Measurements from ENCODE around the gene FOXF2.
A peak's percentile ranks its signal among the peaks of the same experiment; 100 is the strongest.

Gene FOXF2

DNA sequence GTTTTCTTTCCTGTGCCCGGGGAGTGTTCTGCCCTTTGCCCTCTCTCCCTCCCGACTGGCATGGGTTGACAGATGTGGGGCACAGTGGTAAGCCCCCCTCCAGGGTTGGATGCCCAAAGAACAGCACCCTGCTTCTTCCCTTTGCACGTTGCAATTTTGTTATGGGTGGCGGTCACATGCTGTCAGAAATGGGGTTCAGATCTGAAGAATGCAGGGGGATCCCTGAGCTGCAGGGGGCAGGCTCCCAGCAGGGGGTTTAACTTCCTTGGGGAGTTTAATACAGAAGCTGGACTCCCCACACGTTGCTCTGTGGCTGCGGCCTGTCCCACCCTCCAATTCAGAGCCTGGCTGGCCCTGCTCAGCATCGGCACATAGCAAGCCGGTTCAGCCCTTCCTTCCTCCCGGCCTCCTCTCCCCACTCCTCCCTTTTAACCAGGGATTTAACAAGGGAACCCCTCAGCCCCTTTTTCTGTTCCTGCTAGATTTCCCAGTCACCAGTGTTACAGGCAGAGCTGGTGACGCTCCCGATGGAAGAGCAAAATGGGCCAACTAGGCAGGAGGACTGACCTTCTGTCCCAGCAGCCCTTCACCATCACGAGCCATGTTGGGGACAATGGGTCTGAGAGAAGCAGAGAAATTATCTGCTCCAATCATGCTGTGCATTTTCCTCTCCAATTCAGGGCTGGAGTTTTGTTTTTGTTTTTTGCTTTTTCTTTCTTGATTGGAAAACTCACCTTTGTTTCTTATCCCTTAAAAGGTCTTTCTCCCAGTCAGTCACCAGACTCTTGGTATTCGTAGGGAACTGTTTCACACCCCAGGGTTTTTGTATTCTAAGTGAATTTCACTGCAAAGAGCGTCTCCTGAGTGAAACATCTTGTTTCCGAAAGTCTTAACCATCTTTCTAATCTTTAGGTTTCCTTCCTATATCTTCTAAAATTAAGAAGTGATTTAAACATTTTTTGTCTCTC, 6.8 kb downstream of the FOXF2 start:
- Histone ChIP-seq H4K8ac (ENCODE audit: low read depth, low read length) (no peak overlapping the region), H3K4me2 (ENCODE audit: low read length) (no peak overlapping the region), H3K79me1 (ENCODE audit: low read length) (no peaks in the 10 kb centered on the region), H3K4me3 (ENCODE audit: low read length) (no peak overlapping the region), H2BK120ac (ENCODE audit: low read depth, low read length) (no peak overlapping the region), H2BK5ac (ENCODE audit: low read length) (no peak overlapping the region), H3K79me2 (ENCODE audit: control insufficient read depth, insufficient read depth, low read length) (no peaks in the 10 kb centered on the region), H3K56ac (ENCODE audit: low read length) (no peak overlapping the region), H3K36me3 (ENCODE audit: control insufficient read depth, insufficient read depth, low read length) (no peaks in the 10 kb centered on the region), H3K4me1 (ENCODE audit: control insufficient read depth, low read depth, low read length) (no peaks in the 10 kb centered on the region), H2BK15ac (replicated peaks; ENCODE audit: low read depth) (no peak overlapping the region), H4K5ac (ENCODE audit: low read length) (no peak overlapping the region), H3K4ac (ENCODE audit: low read depth, low read length) (no peak overlapping the region), H3K23ac (ENCODE audit: low read length) (peak overlapping the region; percentile 45), H3K27ac (ENCODE audit: low read depth, low read length) (no peak overlapping the region), H3K18ac (ENCODE audit: low read length) (no peak overlapping the region), H2AK5ac (ENCODE audit: low read length) (no peak overlapping the region), H3K9ac (ENCODE audit: low read length) (no peak overlapping the region), H3K27me3 (ENCODE audit: insufficient read depth, low read length, poor library complexity) (peaks cover 53% of the 10 kb centered on the region)
- no CpG with 5 or more reads among the region's 15 CpGs for WGBS (ENCODE audit: extremely low coverage, insufficient coverage, low lambda C conversion rate)
- no peak for DNase-seq

DNA sequence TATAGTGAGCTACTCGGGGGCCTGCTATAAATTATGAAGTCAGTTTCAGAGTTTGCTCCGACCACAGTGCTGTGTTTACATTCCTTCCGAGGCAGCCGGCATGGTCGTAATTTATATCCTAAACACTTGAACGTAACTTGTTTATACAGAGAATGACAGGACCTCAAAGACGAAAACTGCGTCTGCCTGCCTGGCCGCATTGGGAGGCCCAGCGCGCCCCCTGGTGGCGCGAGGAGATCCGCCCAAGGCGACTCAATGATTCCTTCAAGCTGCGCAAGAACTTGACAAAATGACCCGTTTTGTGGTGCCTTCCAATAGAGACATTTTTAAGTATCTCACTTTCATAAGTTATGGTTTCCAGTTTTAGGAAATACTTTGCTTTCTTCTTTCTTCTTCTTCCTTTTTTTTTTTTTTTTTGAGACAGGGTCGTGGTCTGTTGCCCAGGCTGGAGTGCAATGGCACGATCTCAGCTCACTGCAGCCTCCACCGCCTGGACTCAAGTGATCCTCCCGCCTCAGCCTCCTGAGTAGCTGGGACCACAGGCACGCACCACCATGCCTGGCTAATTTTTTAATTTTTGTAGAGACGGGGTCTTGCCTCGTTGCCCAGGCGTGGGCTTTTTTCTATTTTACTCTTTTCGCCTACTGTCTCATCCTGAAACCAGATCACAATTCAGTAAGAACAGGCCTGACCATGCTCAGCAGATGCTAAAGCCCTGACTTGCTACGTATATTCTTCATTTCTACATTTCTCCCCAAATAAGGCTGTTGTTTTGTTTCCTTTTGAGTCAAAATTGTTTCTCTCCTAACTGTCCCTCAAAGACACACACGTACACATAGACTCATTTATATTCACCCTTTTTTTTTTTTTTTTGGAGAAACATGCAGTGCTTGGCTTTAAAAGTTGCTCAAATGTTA, 7.8 kb downstream of the FOXF2 start:
- H3K36me3 ChIP-seq (ENCODE audit: control insufficient read depth, insufficient read depth, low read length), result no peaks in the 10 kb centered on the region
- no peaks in the 10 kb centered on the region for H3K79me2 ChIP-seq (ENCODE audit: control insufficient read depth, insufficient read depth, low read length)
- H3K27ac ChIP-seq (ENCODE audit: low read depth, low read length), result no peak overlapping the region
- H2AK5ac ChIP-seq (ENCODE audit: low read length), result no peak overlapping the region
- WGBS (ENCODE audit: extremely low coverage, insufficient coverage, low lambda C conversion rate), result no CpG with 5 or more reads among the region's 28 CpGs
- no peak overlapping the region for H3K4me3 ChIP-seq (ENCODE audit: low read length)
- no peak overlapping the region for H3K9ac ChIP-seq (ENCODE audit: low read length)
- no peak overlapping the region for H3K56ac ChIP-seq (ENCODE audit: low read length)
- no peak overlapping the region for H3K18ac ChIP-seq (ENCODE audit: low read length)
- H3K27me3 ChIP-seq (ENCODE audit: insufficient read depth, low read length, poor library complexity), result peaks cover 43% of the 10 kb centered on the region
- no peak overlapping the region for H3K4ac ChIP-seq (ENCODE audit: low read depth, low read length)
- DNase-seq, result peak; percentile 75
- no peak overlapping the region for H2BK120ac ChIP-seq (ENCODE audit: low read depth, low read length)
- no peaks in the 10 kb centered on the region for H3K79me1 ChIP-seq (ENCODE audit: low read length)
- H3K4me2 ChIP-seq (ENCODE audit: low read length), result no peak overlapping the region
- H3K4me1 ChIP-seq (ENCODE audit: control insufficient read depth, low read depth, low read length), result no peaks in the 10 kb centered on the region
- H4K8ac ChIP-seq (ENCODE audit: low read depth, low read length), result no peak overlapping the region
- no peak overlapping the region for H2BK15ac ChIP-seq (replicated peaks; ENCODE audit: low read depth)
- H3K23ac ChIP-seq (ENCODE audit: low read length), result no peak overlapping the region
- no peak overlapping the region for H2BK5ac ChIP-seq (ENCODE audit: low read length)
- H4K5ac ChIP-seq (ENCODE audit: low read length), result no peak overlapping the region

DNA sequence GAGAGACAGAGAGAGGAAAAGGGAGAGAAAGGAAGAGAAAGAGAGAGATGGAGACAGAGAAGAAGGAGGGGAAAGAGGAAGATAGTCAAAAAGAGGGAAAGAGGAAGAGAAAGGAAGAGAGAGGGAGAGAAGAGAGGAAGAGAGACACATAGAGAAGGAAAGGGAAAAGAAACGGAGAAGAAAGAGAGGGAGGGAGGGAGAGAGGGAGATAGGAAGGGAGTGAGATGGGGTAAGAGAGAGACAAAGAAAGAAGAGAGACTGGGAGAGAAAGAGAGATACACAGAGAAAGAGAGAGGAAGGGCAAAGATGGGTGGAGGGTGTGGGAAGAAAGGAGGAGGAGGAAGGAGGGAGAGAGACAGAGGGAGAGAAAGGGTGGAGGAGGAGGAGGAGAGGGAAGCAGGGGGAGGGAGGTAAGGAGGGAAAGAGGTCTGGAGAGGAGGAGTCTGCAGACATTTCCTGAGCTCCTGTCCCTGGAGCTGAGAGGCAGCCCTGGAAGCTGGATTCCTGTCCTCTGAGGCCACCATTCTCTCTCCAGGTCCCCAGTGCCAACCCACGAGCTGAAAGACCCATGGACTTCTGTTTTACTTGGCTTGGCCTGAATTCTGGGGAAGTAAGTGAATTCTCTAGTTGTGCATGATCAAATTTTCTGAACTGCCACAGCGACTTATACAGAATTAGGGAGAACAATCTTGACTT, 9.9 kb downstream of the FOXF2 start:
- Histone ChIP-seq H3K18ac (ENCODE audit: low read length) (no peak overlapping the region), H3K27me3 (ENCODE audit: insufficient read depth, low read length, poor library complexity) (peaks cover 23% of the 10 kb centered on the region), H4K5ac (ENCODE audit: low read length) (no peak overlapping the region), H2BK5ac (ENCODE audit: low read length) (no peak overlapping the region), H3K27ac (ENCODE audit: low read depth, low read length) (no peak overlapping the region), H3K36me3 (ENCODE audit: control insufficient read depth, insufficient read depth, low read length) (no peaks in the 10 kb centered on the region), H3K9ac (ENCODE audit: low read length) (no peak overlapping the region), H2AK5ac (ENCODE audit: low read length) (no peak overlapping the region), H3K4me3 (ENCODE audit: low read length) (no peak overlapping the region), H3K79me1 (ENCODE audit: low read length) (no peaks in the 10 kb centered on the region), H4K8ac (ENCODE audit: low read depth, low read length) (no peak overlapping the region), H2BK15ac (replicated peaks; ENCODE audit: low read depth) (no peak overlapping the region), H3K4ac (ENCODE audit: low read depth, low read length) (no peak overlapping the region), H2BK120ac (ENCODE audit: low read depth, low read length) (no peak overlapping the region), H3K4me1 (ENCODE audit: control insufficient read depth, low read depth, low read length) (no peaks in the 10 kb centered on the region), H3K4me2 (ENCODE audit: low read length) (no peak overlapping the region), H3K56ac (ENCODE audit: low read length) (no peak overlapping the region), H3K79me2 (ENCODE audit: control insufficient read depth, insufficient read depth, low read length) (no peaks in the 10 kb centered on the region), H3K23ac (ENCODE audit: low read length) (no peak overlapping the region)
- no peak for DNase-seq
- no CpG with 5 or more reads among the region's 3 CpGs for WGBS (ENCODE audit: extremely low coverage, insufficient coverage, low lambda C conversion rate)

DNA sequence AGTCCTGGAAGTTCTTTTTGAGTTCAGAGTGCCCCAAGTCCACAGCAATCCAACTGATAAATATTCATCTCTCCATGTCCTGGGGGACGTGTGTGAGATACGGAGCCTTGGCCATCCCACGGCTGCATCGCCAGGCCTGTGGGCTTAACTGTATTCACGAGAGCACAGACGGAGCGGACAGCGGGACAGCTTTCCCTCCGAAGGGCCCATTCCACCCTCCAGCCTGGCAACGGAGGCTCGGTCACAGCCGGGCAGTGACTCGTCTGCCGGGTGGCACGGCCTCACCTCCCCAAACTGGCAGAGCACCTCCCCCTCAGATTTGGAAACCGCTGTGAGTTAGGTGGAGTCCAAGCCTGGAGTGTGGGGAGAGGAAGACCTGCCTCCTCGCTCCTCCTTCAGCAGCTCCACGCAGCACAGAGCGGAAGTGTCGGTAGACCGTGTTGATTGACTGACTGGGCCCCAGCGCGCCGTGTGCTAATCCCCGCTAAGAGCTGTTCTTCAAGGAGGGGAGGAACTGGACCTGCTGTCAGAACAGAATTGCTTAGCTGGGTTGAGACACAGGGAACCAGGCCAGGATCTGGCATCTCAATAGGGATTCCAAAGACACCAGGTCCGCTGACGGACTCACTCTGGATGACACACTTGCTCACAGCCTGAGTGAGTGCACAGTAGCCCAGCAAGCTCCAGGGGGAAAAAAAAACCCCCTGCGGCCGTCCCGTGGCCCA, 10.9 kb downstream of the FOXF2 start:
- no peaks in the 10 kb centered on the region for H3K4me1 ChIP-seq (ENCODE audit: control insufficient read depth, low read depth, low read length)
- no peak overlapping the region for H3K56ac ChIP-seq (ENCODE audit: low read length)
- no peak overlapping the region for H2BK15ac ChIP-seq (replicated peaks; ENCODE audit: low read depth)
- no peak overlapping the region for H4K8ac ChIP-seq (ENCODE audit: low read depth, low read length)
- no peak overlapping the region for H3K27ac ChIP-seq (ENCODE audit: low read depth, low read length)
- no peak overlapping the region for H4K5ac ChIP-seq (ENCODE audit: low read length)
- no peak overlapping the region for H3K4ac ChIP-seq (ENCODE audit: low read depth, low read length)
- H3K4me2 ChIP-seq (ENCODE audit: low read length), result no peak overlapping the region
- no peak overlapping the region for H3K23ac ChIP-seq (ENCODE audit: low read length)
- no peak overlapping the region for H3K9ac ChIP-seq (ENCODE audit: low read length)
- peaks cover 13% of the 10 kb centered on the region for H3K27me3 ChIP-seq (ENCODE audit: insufficient read depth, low read length, poor library complexity)
- H3K4me3 ChIP-seq (ENCODE audit: low read length), result no peak overlapping the region
- no peaks in the 10 kb centered on the region for H3K79me1 ChIP-seq (ENCODE audit: low read length)
- H3K79me2 ChIP-seq (ENCODE audit: control insufficient read depth, insufficient read depth, low read length), result no peaks in the 10 kb centered on the region
- H3K36me3 ChIP-seq (ENCODE audit: control insufficient read depth, insufficient read depth, low read length), result no peaks in the 10 kb centered on the region
- H3K18ac ChIP-seq (ENCODE audit: low read length), result no peak overlapping the region
- no peak overlapping the region for H2AK5ac ChIP-seq (ENCODE audit: low read length)
- no peak overlapping the region for H2BK120ac ChIP-seq (ENCODE audit: low read depth, low read length)
- DNase-seq, result no peak
- WGBS (ENCODE audit: extremely low coverage, insufficient coverage, low lambda C conversion rate), result no CpG with 5 or more reads among the region's 30 CpGs
- no peak overlapping the region for H2BK5ac ChIP-seq (ENCODE audit: low read length)

DNA sequence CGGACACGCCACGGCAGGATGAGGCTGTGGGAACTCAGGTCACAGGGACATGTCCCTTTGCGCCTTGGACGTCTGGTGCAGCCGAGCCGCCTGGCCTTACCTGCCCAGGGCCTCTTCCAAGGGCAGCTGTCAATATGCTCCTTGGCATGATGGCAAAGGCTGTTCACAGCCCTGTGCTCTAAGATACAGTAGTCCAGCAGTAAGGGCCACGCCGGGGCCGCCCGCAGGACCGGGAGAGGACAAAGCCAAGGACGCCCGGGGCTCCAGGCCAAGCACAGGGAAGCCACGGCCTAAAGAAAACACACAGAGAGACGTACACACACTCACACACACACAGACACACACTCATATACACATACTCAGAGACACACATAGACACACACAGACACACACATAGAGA, 13.0 kb downstream of the FOXF2 start:
- Histone ChIP-seq H2BK15ac (replicated peaks; ENCODE audit: low read depth) (no peak overlapping the region), H3K18ac (ENCODE audit: low read length) (no peak overlapping the region), H3K4me3 (ENCODE audit: low read length) (no peak overlapping the region), H3K23ac (ENCODE audit: low read length) (no peak overlapping the region), H3K4me1 (ENCODE audit: control insufficient read depth, low read depth, low read length) (no peaks in the 10 kb centered on the region), H3K4ac (ENCODE audit: low read depth, low read length) (no peak overlapping the region), H2AK5ac (ENCODE audit: low read length) (no peak overlapping the region), H3K56ac (ENCODE audit: low read length) (no peak overlapping the region), H3K36me3 (ENCODE audit: control insufficient read depth, insufficient read depth, low read length) (no peaks in the 10 kb centered on the region), H2BK5ac (ENCODE audit: low read length) (no peak overlapping the region), H4K5ac (ENCODE audit: low read length) (no peak overlapping the region), H3K4me2 (ENCODE audit: low read length) (no peak overlapping the region), H3K79me1 (ENCODE audit: low read length) (no peaks in the 10 kb centered on the region), H4K8ac (ENCODE audit: low read depth, low read length) (no peak overlapping the region), H3K9ac (ENCODE audit: low read length) (no peak overlapping the region), H3K27me3 (ENCODE audit: insufficient read depth, low read length, poor library complexity) (peaks cover 4% of the 10 kb centered on the region), H2BK120ac (ENCODE audit: low read depth, low read length) (no peak overlapping the region), H3K79me2 (ENCODE audit: control insufficient read depth, insufficient read depth, low read length) (no peaks in the 10 kb centered on the region), H3K27ac (ENCODE audit: low read depth, low read length) (no peak overlapping the region)
- WGBS (ENCODE audit: extremely low coverage, insufficient coverage, low lambda C conversion rate), result no CpG with 5 or more reads among the region's 16 CpGs
- no peak for DNase-seq
